Kidney (tissue), 14 donors: ENCODE measurements around the gene MBNL3. TPM values are rescaled to one million over a fixed set of nuclear protein-coding genes. Genes with fewer than 3 reads are reported as not detected.

ENCODE experiments used
- DNase-seq, 5 donors: peaks; one replicate each; pipeline ENCODE4 v3.0.0-alpha.2; 2013 to 2020
- FAIRE-seq: peaks from 2 replicates; lab custom pipeline; 2012; peaks lifted over from hg19 to GRCh38; lab: Jason Lieb, UNC
- H3K27ac ChIP-seq, 2 donors: one replicate each; pipeline ENCODE4 v1.7.0; 2013; ENCODE audit warnings: low read depth in 2 of 2, low read length in 2 of 2, inconsistent platforms in 1 of 2
- H3K27me3 ChIP-seq: one replicate; pipeline ENCODE4 v1.7.1; 2013; ENCODE audit warnings: low read length, inconsistent platforms; ENCODE audit not compliant: control insufficient read depth, insufficient read depth
- H3K36me3 ChIP-seq, 3 donors: one replicate each; pipeline versions ENCODE4 v1.7.0 to v1.7.1; 2013; ENCODE audit warnings: low read length in 3 of 3, control low read depth in 1 of 3, inconsistent platforms in 1 of 3; ENCODE audit not compliant: insufficient read depth in 3 of 3, control insufficient read depth in 2 of 3
- H3K4me1 ChIP-seq, 3 donors: one replicate each; pipeline versions ENCODE4 v1.7.0 to v1.7.1; 2013; ENCODE audit warnings: low read length in 3 of 3, inconsistent platforms in 1 of 3, low read depth in 1 of 3; ENCODE audit not compliant: control insufficient read depth in 2 of 3, insufficient read depth in 2 of 3
- H3K4me3 ChIP-seq, 3 donors: one replicate each; pipeline versions ENCODE4 v1.7.0 to v1.8.1; 2013; ENCODE audit warnings: low read length in 3 of 3, control low read depth in 1 of 3, inconsistent platforms in 1 of 3
- H3K9ac ChIP-seq, 3 donors: one replicate each; pipeline versions ENCODE4 v1.7.0 to v1.7.1; 2013; ENCODE audit warnings: low read length in 3 of 3, control low read depth in 1 of 3, inconsistent platforms in 1 of 3
- H3K9me3 ChIP-seq, 3 donors: one replicate each; pipeline versions ENCODE4 v1.7.0 to v1.7.1; 2013; ENCODE audit warnings: low read length in 3 of 3, control low read depth in 1 of 3, inconsistent platforms in 1 of 3; ENCODE audit not compliant: control insufficient read depth in 2 of 3, insufficient read depth in 1 of 3
- CTCF ChIP-seq: IDR thresholded peaks from 3 replicates; pipeline ENCODE4 v1.5.1; 2012; ENCODE audit warnings: mild to moderate bottlenecking, moderate library complexity, borderline replicate concordance; ENCODE audit not compliant: insufficient read depth; ENCODE audit errors: extremely low read depth
- intact Hi-C: fragments of 100-400 bp; cut with DNase I; formaldehyde crosslinking; loops from one replicate; pipeline ENCODE4 v1.11.1; 2022
- polyA plus RNA-seq: library from polyadenylated mRNA; stranded (reverse); fragments of 350-450 nt; fragmentation: Illumina TruSeq; extraction: RNeasy Lipid Tissue Mini Kit (QIAGEN cat#74804); gene quantifications from one replicate; pipeline ENCODE4 v1.2.3, GENCODE V29; 2014; ENCODE audit warnings: low read depth, low replicate concordance; ENCODE audit not compliant: insufficient read depth
- total RNA-seq: library from RNA; stranded (reverse); fragmentation: NEBNext Ultra II Directional; extraction: Animal tissue kit (Norgen Biotek cat#: 25700); gene quantifications from one replicate; pipeline ENCODE4 v1.2.1, GENCODE V29; 2021
- donor health status: control.
- donor health status: control.
- donor health status: control.
- donor health status: control.
- donor health status: control.
- donor health status: DM: yes; HTN: yes; CAD: no.
- donor health status: Normal renal cell carcinoma (clear cell type).

The MBNL3 gene
- total and polyA plus RNA-seq, 2 donors from 2014 or later, result 3.3 to 34.5 TPM

- no peak overlapping the region for H3K27ac ChIP-seq
- no peak overlapping the region for H3K4me3 ChIP-seq
- no peak overlapping the region for H3K9ac ChIP-seq
- H3K36me3 ChIP-seq, result no peaks in the 10 kb centered on the region
- DNase-seq (no peak), FAIRE-seq (no peak)
- no peaks in the 10 kb centered on the region for H3K9me3 ChIP-seq
- H3K4me1 ChIP-seq, result no peaks in the 10 kb centered on the region
- TF ChIP-seq CTCF, result no peak
- intact Hi-C loops, result no loop called here
- no peaks in the 10 kb centered on the region for H3K27me3 ChIP-seq
These were observed 63.0 kb downstream of the MBNL3 start for GRCh38 chrX:132425744-132426318.

DNA sequence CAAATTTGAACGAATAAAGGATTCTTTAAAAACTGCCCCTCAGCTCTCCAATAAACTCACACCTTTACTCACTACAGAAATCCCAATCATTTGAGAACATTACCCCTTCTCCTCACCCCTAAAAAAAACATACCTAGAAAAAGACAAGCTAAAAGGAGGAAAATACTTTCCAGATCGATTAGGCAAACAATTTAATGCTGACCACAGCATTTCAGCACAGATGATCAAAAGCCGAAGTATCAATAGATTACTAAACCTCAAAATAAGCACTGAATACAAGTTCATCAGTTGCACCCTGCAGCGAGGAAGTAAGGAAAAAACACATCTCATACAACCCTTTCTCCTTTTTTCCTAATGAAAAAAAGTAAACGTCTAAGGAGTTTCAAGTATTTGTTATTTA lies 65.5 kb downstream of the MBNL3 start:
- Histone ChIP-seq H3K27me3 (no peaks in the 10 kb centered on the region), H3K9me3 (no peaks in the 10 kb centered on the region), H3K36me3 (no peaks in the 10 kb centered on the region), H3K9ac (no peak overlapping the region), H3K4me3 (no peak overlapping the region), H3K4me1 (no peaks in the 10 kb centered on the region), H3K27ac (no peak overlapping the region)
- no peak for FAIRE-seq
- intact Hi-C loops, result no loop called here
- no peak for DNase-seq
- TF ChIP-seq CTCF, result no peak

DNA sequence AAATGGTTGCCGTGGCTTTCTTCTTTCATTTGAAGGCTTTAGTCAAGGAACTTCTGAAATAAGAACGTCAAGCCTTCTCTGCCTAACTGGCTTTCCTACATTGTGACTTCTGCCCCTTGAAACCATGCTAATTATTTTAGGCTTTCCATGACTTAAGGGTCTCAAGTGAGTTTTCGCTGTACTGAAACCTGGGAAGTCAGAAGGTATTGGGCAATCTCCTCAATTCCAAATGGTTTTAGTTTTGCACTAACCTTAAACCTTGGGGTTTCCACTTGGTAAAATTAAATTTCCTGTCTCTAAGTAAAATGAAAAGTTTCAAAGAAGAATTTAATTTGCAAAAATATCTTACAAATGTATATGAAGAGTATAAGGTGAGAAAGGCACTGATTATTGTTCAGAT lies 73.8 kb downstream of the MBNL3 start:
- TF ChIP-seq CTCF, result no peak
- intact Hi-C loops, result no loop called here
- no peak for FAIRE-seq
- Histone ChIP-seq H3K4me3 (no peak overlapping the region), H3K9ac (no peak overlapping the region), H3K27me3 (peaks cover 2% of the 10 kb centered on the region), H3K9me3 (no peaks in the 10 kb centered on the region), H3K36me3 (no peaks in the 10 kb centered on the region), H3K27ac (no peak overlapping the region), H3K4me1 (no peaks in the 10 kb centered on the region)
- no peak for DNase-seq

DNA sequence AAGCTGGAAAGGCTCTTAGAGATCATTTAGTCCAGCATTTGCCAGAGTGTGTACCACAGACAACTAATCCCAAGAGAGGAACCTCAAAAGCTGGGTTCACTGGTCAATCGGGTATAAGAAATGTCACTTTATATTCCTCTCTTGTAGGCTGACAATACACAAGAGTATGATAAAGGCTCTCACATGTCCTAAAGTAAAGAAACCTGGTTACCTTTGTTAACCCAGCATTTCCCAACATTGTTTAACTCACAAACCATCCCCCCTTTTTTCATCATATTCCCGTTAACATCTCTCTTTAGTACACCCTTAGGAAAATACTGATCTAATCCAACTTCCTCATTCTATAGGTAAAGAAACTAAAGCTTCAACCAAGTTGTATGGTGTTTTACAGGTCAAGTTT lies 74.4 kb downstream of the MBNL3 start:
- DNase-seq (no peak), FAIRE-seq (no peak)
- no peaks in the 10 kb centered on the region for H3K4me1 ChIP-seq
- H3K9me3 ChIP-seq, result no peaks in the 10 kb centered on the region
- H3K4me3 ChIP-seq, result no peak overlapping the region
- no peak overlapping the region for H3K9ac ChIP-seq
- no peaks in the 10 kb centered on the region for H3K36me3 ChIP-seq
- no peak overlapping the region for H3K27ac ChIP-seq
- TF ChIP-seq CTCF, result no peak
- intact Hi-C loops, result no loop called here
- peaks cover 2% of the 10 kb centered on the region for H3K27me3 ChIP-seq
